Mammary epithelial cell (primary cell): ENCODE data around the gene ENDOV.

Experiments used
- CTCF ChIP-seq, 2 donors: IDR thresholded peaks in 1 of 2; conservative IDR thresholded peaks in 1 of 2; 2 replicates each; pipeline ENCODE4 v1.5.1; 2011 to 2012; ENCODE audit warnings: inconsistent platforms in 2 of 2, low read length in 2 of 2, mild to moderate bottlenecking in 2 of 2, control low read depth in 1 of 2, low read depth in 1 of 2; ENCODE audit not compliant: insufficient read depth in 1 of 2; ENCODE audit errors: extremely low read depth in 1 of 2
- EZH2 ChIP-seq: IDR thresholded peaks from 2 replicates; pipeline ENCODE4 v1.6.1; 2012; ENCODE audit warnings: low read length, inconsistent platforms, borderline replicate concordance

- TF ChIP-seq CTCF (conservative IDR thresholded peaks at IDR 0.05 in 1 of 2, IDR thresholded peaks at IDR 0.05 in 1 of 2; ENCODE audit: extremely low read depth in 1 of 2, insufficient read depth in 1 of 2, low read depth in 1 of 2, low read length in 2 of 2) (no peak), EZH2 (no peak)
Observed at GRCh38 chr17:80396157-80397033, 18.6 kb upstream of the ENDOV start.
